Tibial nerve (tissue), 4 donors: ENCODE measurements around the gene KLK12. TPM values are rescaled to one million over a fixed set of nuclear protein-coding genes. Genes with fewer than 3 reads are reported as not detected.

ENCODE experiments used
- DNase-seq, 2 donors: peaks; one replicate each; pipeline ENCODE4 v3.0.0-alpha.2; 2019; ENCODE audit warnings: low spot score in 2 of 2
- H3K27ac ChIP-seq, 4 donors: fragments of 200-600 bp; sonication (generic) in 3 of 4; one replicate each; pipeline ENCODE4 v1.5.1; 2017 to 2019; ENCODE audit warnings: mild to moderate bottlenecking in 1 of 4
- H3K27me3 ChIP-seq, 2 donors: fragments of 200-600 bp; sonication (generic) in 1 of 2; one replicate each; pipeline versions ENCODE4 v1.5.1 to v1.6.0; 2017 to 2019
- H3K36me3 ChIP-seq, 3 donors: fragments of 200-600 bp; sonication (generic); one replicate each; pipeline ENCODE4 v1.5.1; 2018 to 2019
- H3K4me1 ChIP-seq, 4 donors: fragments of 200-600 bp; sonication (generic) in 3 of 4; one replicate each; pipeline ENCODE4 v1.5.1; 2017 to 2019
- H3K4me3 ChIP-seq, 4 donors: fragments of 200-600 bp; sonication (generic) in 3 of 4; one replicate each; pipeline ENCODE4 v1.5.1; 2017 to 2019; ENCODE audit warnings: mild to moderate bottlenecking in 1 of 4, moderate library complexity in 1 of 4
- H3K9me3 ChIP-seq, 4 donors: fragments of 200-600 bp; sonication (generic) in 3 of 4; one replicate each; pipeline ENCODE4 v1.5.1; 2017 to 2019
- EP300 ChIP-seq, 2 donors: sonication (generic); formaldehyde crosslinking; IDR thresholded peaks; one replicate each; pipeline ENCODE4 v1.6.1; 2017; ENCODE audit warnings: antibody characterized with exemption in 2 of 2, mild to moderate bottlenecking in 1 of 2
- POLR2A ChIP-seq, 2 donors: fragments of 450-650 bp; IDR thresholded peaks; one replicate each; pipeline ENCODE4 v1.6.1; 2017; ENCODE audit warnings: antibody characterized with exemption in 2 of 2, mild to moderate bottlenecking in 2 of 2, moderate library complexity in 2 of 2
- WGBS, 2 donors: methylation state at CpG; one replicate each; pipeline ENCODE4 v1.1.5; 2018; 5-methylcytosine and 5-hydroxymethylcytosine counted together
- total RNA-seq, 4 donors: library from RNA; depleted of rRNA; stranded (reverse); fragments of >200 nt; gene quantifications; one replicate each; pipeline ENCODE4 v1.1.0, GENCODE V29; 2016
- TF ChIP-seq, protein P1 (sequence below), 5 experiments: fragments of 200-600 bp in 3 of 5; fragments of 450-650 bp in 2 of 5; sonication (generic) in 3 of 5; IDR thresholded peaks; one replicate each; pipeline ENCODE4 v1.5.1; 2016 to 2019; ENCODE audit warnings: antibody characterized with exemption in 5 of 5, mild to moderate bottlenecking in 3 of 5, moderate library complexity in 2 of 5

Gene KLK12
- total RNA-seq, 4 donors from 2014 or later: not detected

DNA sequence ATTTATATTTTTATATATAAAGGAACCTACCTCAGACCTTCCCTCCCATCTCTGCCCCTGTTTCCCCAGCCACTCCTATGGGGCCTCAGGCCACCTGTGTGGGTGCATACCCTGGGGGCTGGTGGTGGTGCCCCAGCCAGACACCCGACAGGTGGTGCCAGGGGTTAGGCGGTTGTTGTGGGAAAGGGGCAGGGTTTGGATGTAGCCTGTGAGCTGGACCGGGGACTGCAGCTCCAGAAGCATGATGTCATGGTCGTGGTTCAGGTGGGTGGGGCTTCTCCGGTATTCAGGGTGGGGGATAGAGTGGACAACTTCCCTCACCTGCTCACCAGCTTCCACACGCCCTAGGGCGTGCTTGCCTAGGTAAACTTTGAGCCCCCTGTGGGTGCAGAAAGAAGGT, 24.9 kb upstream of the KLK12 start:
- Histone ChIP-seq H3K27ac (no peak overlapping the region), H3K36me3 (no peaks in the 10 kb centered on the region), H3K4me3 (no peak overlapping the region), H3K27me3 (peaks cover 0 to 11% of the 10 kb centered on the region in 2 donors), H3K9me3 (no peaks in the 10 kb centered on the region), H3K4me1 (peaks cover 0 to 3% (median 0%) of the 10 kb centered on the region in 4 donors)
- TF ChIP-seq EP300 (IDR thresholded peaks at IDR 0.05): no peak
- no peak for TF ChIP-seq POLR2A (IDR thresholded peaks at IDR 0.05)
- TF ChIP-seq, protein P1, sequence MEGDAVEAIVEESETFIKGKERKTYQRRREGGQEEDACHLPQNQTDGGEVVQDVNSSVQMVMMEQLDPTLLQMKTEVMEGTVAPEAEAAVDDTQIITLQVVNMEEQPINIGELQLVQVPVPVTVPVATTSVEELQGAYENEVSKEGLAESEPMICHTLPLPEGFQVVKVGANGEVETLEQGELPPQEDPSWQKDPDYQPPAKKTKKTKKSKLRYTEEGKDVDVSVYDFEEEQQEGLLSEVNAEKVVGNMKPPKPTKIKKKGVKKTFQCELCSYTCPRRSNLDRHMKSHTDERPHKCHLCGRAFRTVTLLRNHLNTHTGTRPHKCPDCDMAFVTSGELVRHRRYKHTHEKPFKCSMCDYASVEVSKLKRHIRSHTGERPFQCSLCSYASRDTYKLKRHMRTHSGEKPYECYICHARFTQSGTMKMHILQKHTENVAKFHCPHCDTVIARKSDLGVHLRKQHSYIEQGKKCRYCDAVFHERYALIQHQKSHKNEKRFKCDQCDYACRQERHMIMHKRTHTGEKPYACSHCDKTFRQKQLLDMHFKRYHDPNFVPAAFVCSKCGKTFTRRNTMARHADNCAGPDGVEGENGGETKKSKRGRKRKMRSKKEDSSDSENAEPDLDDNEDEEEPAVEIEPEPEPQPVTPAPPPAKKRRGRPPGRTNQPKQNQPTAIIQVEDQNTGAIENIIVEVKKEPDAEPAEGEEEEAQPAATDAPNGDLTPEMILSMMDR (IDR thresholded peaks at IDR 0.05): no peak
- DNase-seq: no peak
- WGBS, 2 donors: 74 to 84% methylated on average over 6 to 7 of the region's 7 CpGs

DNA sequence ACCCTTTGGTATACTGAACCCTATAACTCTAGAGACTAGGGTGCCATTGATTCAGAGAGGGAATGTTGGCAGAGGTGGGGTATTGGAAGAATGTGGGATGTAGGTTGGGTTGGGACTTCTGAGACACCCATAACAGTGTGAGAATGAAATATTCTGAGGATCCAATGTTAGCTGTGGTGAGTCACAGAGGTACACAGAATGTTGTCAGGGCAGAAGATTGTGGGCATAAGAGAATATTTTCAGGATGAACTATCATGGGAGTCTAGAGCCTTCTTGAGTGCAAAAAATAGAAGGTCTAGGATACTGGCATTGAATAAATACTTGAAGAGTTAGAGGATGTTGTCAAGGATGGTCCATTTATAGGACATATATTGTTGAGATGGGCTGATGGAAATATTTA, 21.1 kb upstream of the KLK12 start:
- Histone ChIP-seq H3K9me3 (no peaks in the 10 kb centered on the region), H3K4me1 (no peaks in the 10 kb centered on the region), H3K27ac (no peak overlapping the region), H3K4me3 (no peak overlapping the region), H3K36me3 (no peaks in the 10 kb centered on the region), H3K27me3 (no peaks in the 10 kb centered on the region)
- no peak for DNase-seq
- TF ChIP-seq, protein P1 (IDR thresholded peaks at IDR 0.05): no peak
- TF ChIP-seq EP300 (IDR thresholded peaks at IDR 0.05): no peak
- no peak for TF ChIP-seq POLR2A (IDR thresholded peaks at IDR 0.05)

DNA sequence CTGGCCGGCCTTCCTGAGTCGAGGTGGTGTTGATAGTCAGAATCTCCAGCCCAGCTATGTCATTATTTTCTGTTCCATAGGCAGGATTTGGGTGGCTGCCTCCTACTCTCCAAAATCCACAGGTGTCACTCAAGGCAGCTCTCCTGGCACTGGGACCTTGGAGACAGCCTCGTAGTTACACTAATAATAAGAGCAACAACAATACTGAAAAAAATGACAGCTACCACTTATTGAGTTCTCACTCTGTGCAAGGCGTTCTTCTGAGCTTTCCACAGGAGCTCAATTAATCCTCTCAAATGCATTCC, 12.2 kb upstream of the KLK12 start:
- Histone ChIP-seq H3K27ac (no peak overlapping the region), H3K36me3 (no peaks in the 10 kb centered on the region), H3K4me3 (no peak overlapping the region), H3K9me3 (peaks cover 0 to 10% (median 0%) of the 10 kb centered on the region in 4 donors), H3K4me1 (no peaks in the 10 kb centered on the region), H3K27me3 (no peaks in the 10 kb centered on the region)
- 9 to 19% methylated on average over 4 of the region's 4 CpGs for WGBS, 2 donors
- no peak for DNase-seq
- TF ChIP-seq, protein P1 (IDR thresholded peaks at IDR 0.05): no peak
- TF ChIP-seq POLR2A (IDR thresholded peaks at IDR 0.05): no peak
- TF ChIP-seq EP300 (IDR thresholded peaks at IDR 0.05): no peak

DNA sequence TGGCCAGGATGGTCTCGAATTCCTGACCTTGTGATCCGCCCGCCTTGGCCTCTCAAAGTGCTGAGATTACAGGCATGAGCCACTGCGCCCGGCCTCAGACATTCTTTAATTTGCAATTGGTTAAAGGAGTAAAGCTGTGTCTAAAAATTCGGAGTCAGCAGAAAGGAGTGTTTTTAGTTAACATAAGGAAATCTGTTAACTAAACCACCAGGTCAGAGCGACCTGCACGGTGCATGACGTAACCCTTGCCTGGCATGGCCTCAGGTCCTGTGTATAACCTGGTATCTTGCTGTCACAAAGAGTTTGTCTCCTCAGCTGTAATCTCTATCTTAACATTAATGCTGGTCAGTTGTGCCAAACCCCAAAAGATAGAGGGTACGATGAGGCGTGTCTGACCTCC, 9.5 kb upstream of the KLK12 start:
- no peak overlapping the region for H3K27ac ChIP-seq
- H3K4me1 ChIP-seq: no peaks in the 10 kb centered on the region
- no peaks in the 10 kb centered on the region for H3K27me3 ChIP-seq
- no peak for TF ChIP-seq POLR2A (IDR thresholded peaks at IDR 0.05)
- TF ChIP-seq, protein P1 (IDR thresholded peaks at IDR 0.05): no peak
- TF ChIP-seq EP300 (IDR thresholded peaks at IDR 0.05): no peak
- no peak for DNase-seq
- H3K36me3 ChIP-seq: no peaks in the 10 kb centered on the region
- H3K4me3 ChIP-seq: no peak overlapping the region
- whole genome bisulfite sequencing, 2 donors: 77 to 79% methylated on average over 11 of the region's 11 CpGs
- peaks cover 0 to 4% (median 0%) of the 10 kb centered on the region in 4 donors for H3K9me3 ChIP-seq

DNA sequence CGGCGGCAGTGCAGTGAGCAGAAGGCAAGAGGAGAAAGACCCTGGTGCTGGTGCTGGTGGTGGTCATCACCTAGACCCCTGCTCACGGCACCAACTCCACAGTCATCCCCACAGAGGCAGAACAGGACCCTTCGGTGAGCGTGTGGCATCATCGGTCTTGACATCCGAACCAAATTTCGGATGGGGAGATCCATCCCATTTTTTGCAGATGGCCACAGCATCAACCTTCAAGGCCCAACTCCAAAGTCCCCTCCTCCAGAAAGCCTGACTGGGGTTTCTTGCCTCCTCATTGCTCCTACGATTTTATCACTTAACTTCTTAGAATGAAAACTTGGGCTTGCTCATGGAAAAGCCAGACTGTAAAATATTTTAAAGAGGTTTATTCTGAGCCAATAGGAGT, 8.7 kb upstream of the KLK12 start:
- no peak for TF ChIP-seq EP300 (IDR thresholded peaks at IDR 0.05)
- TF ChIP-seq POLR2A (IDR thresholded peaks at IDR 0.05): no peak
- TF ChIP-seq, protein P1 (IDR thresholded peaks at IDR 0.05): no peak
- DNase-seq: no peak
- Histone ChIP-seq H3K27me3 (no peaks in the 10 kb centered on the region), H3K4me3 (no peak overlapping the region), H3K4me1 (no peaks in the 10 kb centered on the region), H3K27ac (no peak overlapping the region), H3K36me3 (no peaks in the 10 kb centered on the region), H3K9me3 (no peaks in the 10 kb centered on the region)
- WGBS, 2 donors: 77 to 79% methylated on average over 9 of the region's 9 CpGs
